ENCODE results near the gene PTGFR. TPM values are rescaled to one million over a fixed set of nuclear protein-coding genes. Genes with fewer than 3 reads are reported as not detected.

PTGFR gene
- total and polyA plus RNA-seq, 2 donors (not counting 1 experiment from before 2014, with no cell fraction given), result not detected

GRCh38 chr1:78577257-78578100 is 86.7 kb downstream of the PTGFR start:
- H2AFZ ChIP-seq (ENCODE audit: insufficient read depth, low read depth, low read length, poor library complexity, severe bottlenecking), result no peak overlapping the region

DNA sequence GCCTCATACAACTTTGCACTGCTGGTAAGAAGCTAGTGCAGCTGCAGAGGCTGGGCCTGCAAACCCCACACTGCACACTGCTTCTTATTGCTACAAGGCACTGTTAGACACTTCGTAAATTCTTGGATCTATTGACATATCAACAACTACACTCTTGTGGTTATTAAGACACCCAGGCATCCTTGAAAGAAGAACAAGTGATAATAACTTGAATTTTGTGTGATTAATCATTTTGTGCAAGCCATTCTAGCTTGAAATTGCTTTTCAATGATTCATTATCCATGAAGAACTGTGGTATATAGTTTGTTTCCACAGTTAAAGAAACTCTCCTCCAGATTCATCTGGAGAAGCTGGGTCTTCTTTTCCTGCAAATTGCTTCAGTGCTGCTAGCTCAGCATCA is 95.8 kb downstream of the PTGFR start:
- no peak overlapping the region for H3K4me3 Mint-ChIP-seq
- POLR2A ChIA-PET, result no interaction called here

More at GRCh38 chr1:78577257-78578100, 86.7 kb downstream of the PTGFR start:
- Mint-ChIP-seq H3K4me1 (no peaks in the 10 kb centered on the region), H3K27ac (no peak overlapping the region), H3K4me3 (no peak overlapping the region), H3K9me3 (ENCODE audit: insufficient read depth) (no peaks in the 10 kb centered on the region), H3K27me3 (no peaks in the 10 kb centered on the region)
- intact Hi-C loops (cut with micrococcal nuclease), result no loop called here
- Histone ChIP-seq H3K4me3 (ENCODE audit: control extremely low read depth in 1 of 5, extremely low read depth in 1 of 5, insufficient read depth in 1 of 5, low read depth in 2 of 5, low read length in 4 of 5) (no peak overlapping the region), H3K36me3 (replicated peaks in 1 of 2; ENCODE audit: control extremely low read depth in 1 of 2, control insufficient read depth in 1 of 2, extremely low read depth in 1 of 2, insufficient read depth in 2 of 2, low read length in 1 of 2) (no peaks in the 10 kb centered on the region), H3K79me2 (ENCODE audit: control insufficient read depth, insufficient read depth, low read length) (no peaks in the 10 kb centered on the region), H3K27me3 (replicated peaks in 1 of 4; ENCODE audit: control extremely low read depth in 1 of 4, control insufficient read depth in 3 of 4, insufficient read depth in 4 of 4, low read length in 3 of 4) (no peaks in the 10 kb centered on the region), H3K27ac (ENCODE audit: low read length in 2 of 2) (no peak overlapping the region), H3K9ac (ENCODE audit: low read length) (no peak overlapping the region), H4K20me1 (ENCODE audit: control insufficient read depth, insufficient read depth, low read length, poor library complexity, severe bottlenecking) (no peaks in the 10 kb centered on the region), H3K4me1 (ENCODE audit: control insufficient read depth in 2 of 2, insufficient read depth in 2 of 2, low read length in 2 of 2) (no peaks in the 10 kb centered on the region), H3K9me3 (ENCODE audit: control extremely low read depth in 1 of 3, control insufficient read depth in 2 of 3, insufficient read depth in 1 of 3, low read length in 2 of 3) (peaks cover 0 to 1% (median 0%) of the 10 kb centered on the region in 3 donors), H3K4me2 (replicated peaks; ENCODE audit: low read depth, low read length, poor library complexity, severe bottlenecking) (no peak overlapping the region)
- ChIA-PET CTCF (no interaction called here), POLR2A (no interaction called here)
- no peak for DNase-seq
- TF ChIP-seq, protein P1, sequence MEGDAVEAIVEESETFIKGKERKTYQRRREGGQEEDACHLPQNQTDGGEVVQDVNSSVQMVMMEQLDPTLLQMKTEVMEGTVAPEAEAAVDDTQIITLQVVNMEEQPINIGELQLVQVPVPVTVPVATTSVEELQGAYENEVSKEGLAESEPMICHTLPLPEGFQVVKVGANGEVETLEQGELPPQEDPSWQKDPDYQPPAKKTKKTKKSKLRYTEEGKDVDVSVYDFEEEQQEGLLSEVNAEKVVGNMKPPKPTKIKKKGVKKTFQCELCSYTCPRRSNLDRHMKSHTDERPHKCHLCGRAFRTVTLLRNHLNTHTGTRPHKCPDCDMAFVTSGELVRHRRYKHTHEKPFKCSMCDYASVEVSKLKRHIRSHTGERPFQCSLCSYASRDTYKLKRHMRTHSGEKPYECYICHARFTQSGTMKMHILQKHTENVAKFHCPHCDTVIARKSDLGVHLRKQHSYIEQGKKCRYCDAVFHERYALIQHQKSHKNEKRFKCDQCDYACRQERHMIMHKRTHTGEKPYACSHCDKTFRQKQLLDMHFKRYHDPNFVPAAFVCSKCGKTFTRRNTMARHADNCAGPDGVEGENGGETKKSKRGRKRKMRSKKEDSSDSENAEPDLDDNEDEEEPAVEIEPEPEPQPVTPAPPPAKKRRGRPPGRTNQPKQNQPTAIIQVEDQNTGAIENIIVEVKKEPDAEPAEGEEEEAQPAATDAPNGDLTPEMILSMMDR (IDR thresholded peaks at IDR 0.05), result no peak
- no peak for TF ChIP-seq EZH2 (IDR thresholded peaks at IDR 0.05; ENCODE audit: borderline replicate concordance, insufficient read depth, low read depth, low read length, poor library complexity, severe bottlenecking)
- ATAC-seq (ENCODE audit: low read depth), result no peak
- no CpG with 5 or more reads among the region's 9 CpGs for WGBS (ENCODE audit: insufficient coverage)

More for the DNA sequence above, 95.8 kb downstream of the PTGFR start:
- no CpG with 5 or more reads among the region's 1 CpG for WGBS (ENCODE audit: insufficient coverage)
- Histone ChIP-seq H2AFZ (ENCODE audit: insufficient read depth, low read depth, low read length, poor library complexity, severe bottlenecking) (no peak overlapping the region), H3K79me2 (ENCODE audit: control insufficient read depth, insufficient read depth, low read length) (no peaks in the 10 kb centered on the region), H3K9ac (ENCODE audit: low read length) (no peak overlapping the region), H4K20me1 (ENCODE audit: control insufficient read depth, insufficient read depth, low read length, poor library complexity, severe bottlenecking) (no peaks in the 10 kb centered on the region), H3K27ac (ENCODE audit: low read length in 2 of 2) (no peak overlapping the region), H3K4me2 (replicated peaks; ENCODE audit: low read depth, low read length, poor library complexity, severe bottlenecking) (no peak overlapping the region), H3K9me3 (ENCODE audit: control extremely low read depth in 1 of 3, control insufficient read depth in 2 of 3, insufficient read depth in 1 of 3, low read length in 2 of 3) (no peaks in the 10 kb centered on the region), H3K4me3 (ENCODE audit: control extremely low read depth in 1 of 5, extremely low read depth in 1 of 5, insufficient read depth in 1 of 5, low read depth in 2 of 5, low read length in 4 of 5) (no peak overlapping the region), H3K36me3 (replicated peaks in 1 of 2; ENCODE audit: control extremely low read depth in 1 of 2, control insufficient read depth in 1 of 2, extremely low read depth in 1 of 2, insufficient read depth in 2 of 2, low read length in 1 of 2) (no peaks in the 10 kb centered on the region), H3K27me3 (replicated peaks in 1 of 4; ENCODE audit: control extremely low read depth in 1 of 4, control insufficient read depth in 3 of 4, insufficient read depth in 4 of 4, low read length in 3 of 4) (peaks cover 0 to 6% (median 0%) of the 10 kb centered on the region in 4 experiments), H3K4me1 (ENCODE audit: control insufficient read depth in 2 of 2, insufficient read depth in 2 of 2, low read length in 2 of 2) (no peaks in the 10 kb centered on the region)
- Mint-ChIP-seq H3K9me3 (ENCODE audit: insufficient read depth) (no peaks in the 10 kb centered on the region), H3K4me1 (no peaks in the 10 kb centered on the region), H3K27ac (no peak overlapping the region), H3K27me3 (no peaks in the 10 kb centered on the region)
- ATAC-seq (ENCODE audit: low read depth), result no peak
- CTCF ChIA-PET, result no interaction called here
- no peak for DNase-seq
- intact Hi-C loops (cut with micrococcal nuclease), result no loop called here
- TF ChIP-seq EZH2 (IDR thresholded peaks at IDR 0.05; ENCODE audit: borderline replicate concordance, insufficient read depth, low read depth, low read length, poor library complexity, severe bottlenecking), result no peak
- TF ChIP-seq, protein P1 (IDR thresholded peaks at IDR 0.05), result no peak

All from B cell (primary cell).